Caco-2 (cell line): ENCODE measurements around the gene ARG1. TPM values are rescaled to one million over a fixed set of nuclear protein-coding genes. Genes with fewer than 3 reads are reported as not detected.

Experiments used
- BruUV-seq: library from RNA; stranded (reverse); fragments of 400-500 nt; replicated peaks from 2 replicates; lab custom pipeline; 2021; lab: Mats Ljungman, UMichigan
- CTCF ChIA-PET: fragments of 300-600 bp; sonication (Branson Sonifier 250); formaldehyde crosslinking; loops from one replicate; lab custom pipeline; 2022; ENCODE audit warnings: antibody characterized with exemption; lab: Charles Lee
- POLR2A ChIA-PET: fragments of 300-600 bp; sonication (Branson Sonifier 250); formaldehyde crosslinking; loops from one replicate; lab custom pipeline; 2022; ENCODE audit warnings: antibody characterized with exemption; lab: Charles Lee
- DNase-seq, 2 experiments: peaks; one replicate each; pipeline versions ENCODE4 v3.0.0 to v3.0.0-alpha.2; 2020 to 2022
- H3K27me3 ChIP-seq: replicated peaks from 2 replicates; pipeline ENCODE4 v1.6.0; 2011; ENCODE audit warnings: low read length; ENCODE audit not compliant: control insufficient read depth, insufficient read depth
- H3K36me3 ChIP-seq: 2 replicates; pipeline ENCODE4 v1.5.1; 2011; ENCODE audit warnings: low read length; ENCODE audit not compliant: control insufficient read depth, insufficient read depth
- H3K4me1 ChIP-seq: fragments of 250-450 bp; sonication (Bioruptor Pico); 2 replicates; pipeline ENCODE4 v1.5.1; 2020; ENCODE audit warnings: mild to moderate bottlenecking
- H3K4me3 ChIP-seq: 2 replicates; pipeline ENCODE4 v1.5.1; 2011; ENCODE audit warnings: low read depth, mild to moderate bottlenecking, control low read depth, low read length
- H3K9me3 ChIP-seq: fragments of 250-450 bp; sonication (Bioruptor Pico); 2 replicates; pipeline ENCODE4 v1.5.1; 2020; ENCODE audit warnings: mild to moderate bottlenecking, moderate library complexity
- H3K27ac Mint-ChIP-seq: one replicate; pipeline ENCODE4 v1.8.0; 2022; ENCODE audit warnings: mixed read lengths; ENCODE audit not compliant: unreplicated experiment
- H3K27me3 Mint-ChIP-seq: one replicate; pipeline ENCODE4 v1.8.0; 2022; ENCODE audit warnings: mixed read lengths; ENCODE audit not compliant: insufficient read depth, unreplicated experiment
- H3K36me3 Mint-ChIP-seq: one replicate; pipeline ENCODE4 v1.8.0; 2022; ENCODE audit warnings: mild to moderate bottlenecking, mixed read lengths; ENCODE audit not compliant: insufficient read depth, unreplicated experiment
- H3K4me1 Mint-ChIP-seq: one replicate; pipeline ENCODE4 v1.8.0; 2022; ENCODE audit warnings: low read depth, mixed read lengths; ENCODE audit not compliant: unreplicated experiment
- H3K4me3 Mint-ChIP-seq: one replicate; pipeline ENCODE4 v1.8.0; 2022; ENCODE audit warnings: mild to moderate bottlenecking, moderate library complexity, mixed read lengths; ENCODE audit not compliant: unreplicated experiment
- H3K9me3 Mint-ChIP-seq: one replicate; pipeline ENCODE4 v1.8.0; 2022; ENCODE audit warnings: mixed read lengths; ENCODE audit not compliant: unreplicated experiment
- CTCF ChIP-seq, 2 experiments: fragments of 200-600 bp in 1 of 2; IDR thresholded peaks; 1 replicate in 1 of 2; 2 replicates in 1 of 2; pipeline versions ENCODE4 v1.5.1 to v1.8.0; 2011 to 2022; ENCODE audit warnings: antibody characterized with exemption in 1 of 2, control low read depth in 1 of 2, inconsistent platforms in 1 of 2, low read depth in 1 of 2, low read length in 1 of 2, mild to moderate bottlenecking in 1 of 2, moderate library complexity in 1 of 2; ENCODE audit not compliant: insufficient read depth in 1 of 2, severe bottlenecking in 1 of 2, unreplicated experiment in 1 of 2
- intact Hi-C: fragments of 100-400 bp; cut with micrococcal nuclease; formaldehyde crosslinking; loops from one replicate; pipeline ENCODE4 v1.10.0; 2022; ENCODE audit not compliant: unreplicated experiment
- total RNA-seq: library from RNA; stranded (reverse); gene quantifications from 2 replicates; pipeline ENCODE4 v1.2.3, GENCODE V29; 2022

ARG1 gene
- total RNA-seq, 1 experiment from 2014 or later = not detected

- H3K4me3 ChIP-seq = no peak overlapping the region
- no TSS peak for BruUV-seq
- CTCF ChIA-PET = no interaction called here
Measured at GRCh38 chr6:131575834-131576478, 2.9 kb downstream of the ARG1 start.

GRCh38 chr6:131581523-131581922, 8.5 kb downstream of the ARG1 start:
- no peaks in the 10 kb centered on the region for H3K27me3 Mint-ChIP-seq
- no peaks in the 10 kb centered on the region for H3K9me3 Mint-ChIP-seq
- Histone ChIP-seq H3K9me3 (no peaks in the 10 kb centered on the region), H3K36me3 (no peaks in the 10 kb centered on the region), H3K27me3 (no peaks in the 10 kb centered on the region), H3K4me3 (no peak overlapping the region), H3K4me1 (no peaks in the 10 kb centered on the region)
- TF ChIP-seq CTCF (IDR thresholded peaks at IDR 0.05; ENCODE audit: insufficient read depth in 1 of 2, low read depth in 1 of 2, low read length in 1 of 2, severe bottlenecking in 1 of 2, unreplicated experiment in 1 of 2) = no peak
- DNase-seq = no peak
- no peak overlapping the region for H3K27ac Mint-ChIP-seq
- H3K4me1 Mint-ChIP-seq = no peaks in the 10 kb centered on the region
- no peak overlapping the region for H3K4me3 Mint-ChIP-seq
- BruUV-seq = no TSS peak
- no peaks in the 10 kb centered on the region for H3K36me3 Mint-ChIP-seq
- intact Hi-C loops = no loop called here
- ChIA-PET CTCF (no interaction called here), POLR2A (no interaction called here)

More at GRCh38 chr6:131575834-131576478, 2.9 kb downstream of the ARG1 start:
- Mint-ChIP-seq H3K36me3 (peaks cover 6% of the 10 kb centered on the region), H3K27ac (no peak overlapping the region), H3K4me3 (no peak overlapping the region), H3K4me1 (no peaks in the 10 kb centered on the region), H3K9me3 (no peaks in the 10 kb centered on the region), H3K27me3 (no peaks in the 10 kb centered on the region)
- no peaks in the 10 kb centered on the region for H3K9me3 ChIP-seq
- H3K4me1 ChIP-seq = no peaks in the 10 kb centered on the region
- no peaks in the 10 kb centered on the region for H3K27me3 ChIP-seq
- intact Hi-C loops = no loop called here
- no peak for DNase-seq
- no peaks in the 10 kb centered on the region for H3K36me3 ChIP-seq
- POLR2A ChIA-PET = no interaction called here
- TF ChIP-seq CTCF (IDR thresholded peaks at IDR 0.05; ENCODE audit: insufficient read depth in 1 of 2, low read depth in 1 of 2, low read length in 1 of 2, severe bottlenecking in 1 of 2, unreplicated experiment in 1 of 2) = no peak

GRCh38 chr6:131586543-131586942, 13.5 kb downstream of the ARG1 start:
- Mint-ChIP-seq H3K4me1 (no peaks in the 10 kb centered on the region), H3K9me3 (no peaks in the 10 kb centered on the region), H3K27me3 (no peaks in the 10 kb centered on the region), H3K36me3 (peaks cover 18% of the 10 kb centered on the region), H3K27ac (no peak overlapping the region), H3K4me3 (no peak overlapping the region)
- ChIA-PET CTCF (interaction anchor here (1.1 kb wide), 1 partner anchor 41 kb away, joined by 3 read pairs; the partner anchor contains the start of gene MED23), POLR2A (no interaction called here)
- Histone ChIP-seq H3K36me3 (no peaks in the 10 kb centered on the region; the same call in none of the 2 replicates), H3K9me3 (no peaks in the 10 kb centered on the region), H3K4me1 (no peaks in the 10 kb centered on the region), H3K27me3 (no peaks in the 10 kb centered on the region), H3K4me3 (no peak overlapping the region)
- DNase-seq = no peak
- intact Hi-C loops = no loop called here
- no TSS peak for BruUV-seq
- no peak for TF ChIP-seq CTCF (IDR thresholded peaks at IDR 0.05; ENCODE audit: insufficient read depth in 1 of 2, low read depth in 1 of 2, low read length in 1 of 2, severe bottlenecking in 1 of 2, unreplicated experiment in 1 of 2)
